Measurements from ENCODE around the gene PTPN21.

Gene PTPN21
- total RNA-seq, result 0.05 to 0.17 reads per million in 2 donors

DNA sequence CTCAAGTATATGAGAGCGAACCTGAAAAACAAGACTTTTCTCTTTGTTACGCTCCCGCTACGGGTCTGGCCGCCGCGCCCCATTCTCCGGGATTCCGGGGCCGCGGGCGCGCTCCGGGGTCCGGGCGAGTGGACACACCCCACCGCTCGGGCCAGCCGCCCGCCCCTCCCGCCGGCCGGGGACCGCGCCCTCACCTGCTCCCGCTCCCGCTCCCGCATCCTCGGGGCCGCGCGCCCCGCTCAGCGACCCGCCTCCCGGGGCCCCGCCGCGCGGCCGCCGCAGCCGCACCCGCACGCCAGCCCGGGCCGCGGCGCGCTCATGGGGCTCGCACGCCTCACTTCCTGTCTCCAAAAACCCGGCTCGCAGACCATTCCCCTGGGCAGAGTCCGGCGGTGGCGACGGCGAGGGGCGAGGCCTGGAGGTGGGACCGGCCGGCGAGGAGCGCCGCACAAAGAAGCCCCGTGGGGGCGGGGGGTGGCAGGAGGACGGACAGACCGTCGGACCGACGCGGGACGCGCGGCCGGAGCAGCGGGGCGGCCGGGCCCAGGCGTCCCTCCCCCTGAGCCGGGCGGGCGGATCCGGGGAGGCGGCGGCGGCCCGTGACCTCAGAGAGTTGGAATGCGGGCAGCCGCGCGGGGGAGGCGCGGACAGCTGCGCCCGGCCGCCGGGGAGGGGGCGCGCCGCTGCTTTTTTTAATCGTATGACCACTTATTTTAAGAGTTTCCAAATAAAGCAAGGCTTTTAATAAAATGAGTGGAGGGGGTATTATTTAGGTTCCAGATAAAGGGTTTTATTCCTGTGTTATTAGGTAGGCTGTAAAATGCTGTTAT lies at the start of gene PTPN21:
TSS of gene PTPN21 (minus strand) at position 551 of the 830 bp plus-strand sequence. CDS start 4,590 bp downstream, outside the sequence.
- DNase-seq, result no peak

DNA sequence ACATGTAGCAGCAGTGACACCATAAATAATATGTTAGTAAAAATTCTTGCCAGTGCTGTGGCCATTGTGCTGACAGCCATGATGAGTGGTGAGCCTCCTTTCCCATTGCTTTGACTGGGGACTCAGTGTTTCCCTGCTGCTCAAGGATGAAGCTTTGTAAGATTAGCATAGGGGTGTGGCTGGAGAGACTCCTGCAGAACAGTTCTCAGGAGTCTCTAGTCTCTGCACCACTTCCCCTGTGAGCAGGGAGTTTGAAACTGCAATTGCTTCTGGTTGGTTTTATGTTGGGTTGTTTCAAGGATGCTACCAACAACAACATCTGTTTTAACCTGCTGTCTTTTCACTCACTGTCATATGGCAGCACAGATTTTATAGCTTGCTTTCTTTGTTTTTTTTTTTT lies 49.4 kb upstream of the PTPN21 start:
- no peak for DNase-seq

DNA sequence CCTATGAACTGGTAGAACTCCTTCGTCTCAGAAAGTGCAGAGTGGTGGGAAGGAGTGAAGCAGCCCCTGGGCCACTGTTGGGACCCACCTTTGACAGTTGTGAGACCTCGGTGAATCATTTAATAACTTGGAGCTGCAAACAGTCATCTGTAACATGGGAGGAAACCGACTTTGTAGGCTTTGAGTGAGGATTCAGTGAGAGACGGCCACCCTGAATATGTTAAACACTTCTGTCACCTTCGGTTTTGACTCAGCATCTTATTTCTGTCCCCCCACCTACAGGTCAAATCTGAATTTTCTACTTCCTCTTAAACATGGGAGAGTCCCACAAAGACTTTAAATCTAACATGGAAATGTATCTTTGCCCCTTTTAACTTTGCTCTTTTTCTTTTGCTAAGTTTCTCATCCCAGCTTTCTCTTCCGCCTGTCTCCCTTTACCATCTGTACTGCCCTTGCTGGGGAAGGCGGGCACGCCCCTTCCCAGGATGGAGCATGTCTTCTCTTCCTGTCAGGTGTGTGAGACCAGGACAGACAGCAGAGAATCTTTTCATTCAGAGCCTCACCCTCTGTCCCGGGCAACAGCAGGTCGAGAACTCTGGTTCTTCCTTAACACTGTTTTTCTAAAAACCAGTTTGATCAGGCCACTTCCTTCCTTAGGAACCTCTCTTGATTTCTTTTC lies 45.1 kb upstream of the PTPN21 start:
- DNase-seq, result no peak

DNA sequence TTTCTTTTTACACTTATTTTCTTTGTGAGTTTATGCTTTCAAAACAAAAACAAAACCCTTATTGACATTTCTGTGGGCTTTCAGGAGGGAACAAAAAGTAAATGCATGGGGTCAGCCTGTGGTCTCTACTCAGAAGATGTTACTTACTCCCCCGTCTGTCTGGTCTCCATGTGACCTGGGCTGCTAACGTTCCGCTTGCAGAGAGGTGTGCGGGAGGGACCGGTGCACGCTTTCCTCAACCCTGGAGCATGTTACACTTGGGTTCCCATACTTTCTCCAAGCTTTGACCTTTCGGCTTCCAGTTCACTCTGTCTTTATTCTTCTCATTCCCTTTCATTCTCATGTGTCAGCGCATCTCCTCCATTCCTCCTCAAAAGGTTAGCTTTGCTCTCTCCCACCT lies 44.5 kb upstream of the PTPN21 start:
- DNase-seq, result no peak

DNA sequence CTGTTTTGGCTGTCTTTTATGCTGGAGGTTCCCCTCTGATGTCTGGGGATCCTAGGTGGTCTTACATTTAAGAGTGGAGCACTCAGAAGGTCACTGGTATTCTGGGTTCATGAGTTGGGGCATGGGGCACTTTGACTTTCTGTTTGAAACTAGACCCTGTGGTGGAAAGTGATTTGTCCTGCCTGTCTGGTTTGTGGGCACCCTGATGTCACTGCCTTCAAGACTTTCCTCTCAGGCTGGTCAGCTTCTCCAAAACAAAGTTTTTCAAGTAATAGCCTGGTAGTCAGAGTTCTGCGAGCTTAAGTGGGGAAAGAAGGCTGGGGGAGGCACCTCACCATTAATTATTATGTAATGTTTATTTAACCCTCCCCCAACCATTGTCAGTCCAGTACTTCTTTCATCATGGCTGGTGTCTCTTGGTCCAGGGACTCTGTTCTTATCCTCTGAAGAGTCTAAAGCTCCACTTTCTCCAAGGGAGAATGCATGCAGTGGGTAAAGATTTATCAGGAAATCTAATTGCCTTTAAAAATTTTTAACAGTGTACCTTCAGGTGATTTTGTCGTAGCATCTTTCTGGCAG lies 43.4 kb upstream of the PTPN21 start:
- no peak for DNase-seq

DNA sequence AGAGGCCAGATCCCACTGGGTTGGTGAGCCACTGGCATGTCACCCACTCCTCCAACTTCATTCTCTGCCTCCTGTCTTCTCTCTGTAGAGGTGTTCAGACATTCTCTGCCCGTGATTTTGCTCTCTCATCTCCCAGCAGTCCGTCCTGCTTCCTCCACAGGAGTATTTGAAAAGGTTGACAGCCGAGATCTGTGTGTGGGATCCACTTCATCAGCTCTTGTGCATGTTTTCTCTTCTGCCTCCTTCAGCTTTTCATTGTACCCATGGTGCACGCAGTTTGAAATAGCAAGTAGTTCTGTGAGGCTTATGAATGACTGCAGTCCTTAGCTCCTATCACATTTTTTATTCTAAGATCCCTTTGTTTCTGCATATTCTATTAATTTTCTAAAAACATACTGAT lies 42.8 kb upstream of the PTPN21 start:
- no peak for DNase-seq

DNA sequence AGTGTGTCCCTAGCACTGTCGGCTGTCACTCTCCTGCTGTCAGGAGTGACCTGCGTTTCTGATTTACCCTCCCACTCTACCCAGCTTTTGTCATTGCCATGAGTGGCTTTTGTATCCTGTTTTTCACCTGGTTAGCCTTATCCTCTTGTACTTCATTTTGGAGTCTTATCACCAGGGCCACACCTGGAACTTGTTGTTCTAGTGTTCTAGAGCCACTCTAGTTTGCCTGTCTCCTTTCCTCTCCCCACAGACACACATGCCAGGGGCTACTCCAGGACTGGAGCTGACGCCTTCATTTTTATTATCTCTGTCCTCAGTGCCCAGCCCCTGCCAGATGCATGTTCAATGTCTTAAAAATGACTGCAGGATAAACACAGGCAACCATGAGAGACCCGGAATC lies 42.2 kb upstream of the PTPN21 start:
- no peak for DNase-seq

DNA sequence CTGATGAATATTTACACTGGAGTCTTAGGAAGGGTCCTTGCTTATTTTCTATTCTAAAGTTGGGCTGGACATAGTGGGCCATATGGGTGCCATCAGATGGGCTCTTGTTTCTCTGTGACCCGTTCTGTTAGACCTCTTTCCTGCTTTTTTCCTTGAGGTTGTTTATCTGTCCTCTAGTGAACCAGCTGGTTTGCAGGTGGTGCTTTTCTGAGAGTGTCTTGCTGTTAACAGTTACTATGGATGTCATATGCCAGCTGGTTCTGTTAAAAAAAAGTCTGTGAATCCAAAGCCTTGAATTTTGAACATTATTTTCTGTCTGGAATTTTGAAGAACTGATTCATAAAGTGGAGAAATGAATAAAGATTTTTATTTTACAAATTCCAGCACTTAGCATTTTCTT lies 37.2 kb upstream of the PTPN21 start:
- DNase-seq, result no peak

DNA sequence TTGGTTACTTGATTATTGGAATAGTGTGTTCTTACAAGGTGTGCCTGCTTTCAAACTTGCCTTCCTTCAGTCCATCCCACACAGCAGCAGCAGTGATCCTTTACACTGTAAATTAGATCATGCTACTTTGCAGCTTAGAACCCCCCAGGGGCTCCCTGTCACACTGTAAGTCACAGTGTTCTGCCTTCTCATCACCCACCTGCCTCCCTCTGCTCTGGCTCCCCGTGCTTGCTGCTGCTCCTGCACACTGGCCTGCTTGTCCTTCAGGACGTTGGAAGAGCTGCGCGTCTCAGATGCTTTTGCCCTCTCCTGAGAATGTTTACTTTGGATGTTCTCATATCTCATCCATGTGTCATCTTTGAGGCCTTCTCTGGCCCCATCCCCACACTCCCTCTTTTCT lies 35.4 kb upstream of the PTPN21 start:
- no peak for DNase-seq

DNA sequence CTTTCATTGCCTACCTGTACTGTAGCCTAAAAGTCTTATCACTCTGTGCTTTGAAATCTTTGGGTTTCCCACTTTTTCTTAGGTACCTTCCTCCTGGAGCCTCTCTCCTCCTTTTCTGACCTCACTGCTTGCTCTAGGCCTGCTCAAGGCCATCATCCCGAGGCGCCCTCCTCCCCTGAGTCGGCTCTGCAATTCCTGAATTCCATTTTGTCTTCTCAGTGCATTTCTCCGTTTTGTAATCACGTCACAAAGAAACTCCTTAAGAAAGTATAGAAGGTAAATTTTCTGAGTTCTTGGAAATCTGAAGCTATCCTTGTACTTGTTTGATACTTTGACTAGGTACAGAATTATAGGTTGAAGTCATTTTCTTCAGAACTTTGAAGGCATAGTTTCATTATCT lies 33.3 kb upstream of the PTPN21 start:
- DNase-seq, result no peak

DNA sequence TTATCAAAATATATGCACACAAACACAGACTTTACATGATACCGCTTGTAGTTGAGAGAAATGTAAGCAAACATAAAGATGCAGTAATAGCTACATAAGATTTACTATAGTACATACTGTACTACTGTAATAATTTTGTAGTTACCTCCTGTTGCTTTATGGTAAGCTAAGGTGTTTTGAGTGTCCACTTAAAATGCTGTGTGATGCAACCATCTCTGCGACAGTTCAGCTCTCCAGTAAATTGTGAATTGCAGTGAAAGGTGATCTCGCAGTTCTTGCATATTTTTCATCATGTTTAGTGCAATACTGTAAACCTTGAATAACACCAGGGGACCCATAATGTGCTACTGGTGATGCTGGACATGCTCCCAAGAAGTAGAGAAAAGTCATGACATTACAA lies 29.6 kb upstream of the PTPN21 start:
- DNase-seq, result no peak

DNA sequence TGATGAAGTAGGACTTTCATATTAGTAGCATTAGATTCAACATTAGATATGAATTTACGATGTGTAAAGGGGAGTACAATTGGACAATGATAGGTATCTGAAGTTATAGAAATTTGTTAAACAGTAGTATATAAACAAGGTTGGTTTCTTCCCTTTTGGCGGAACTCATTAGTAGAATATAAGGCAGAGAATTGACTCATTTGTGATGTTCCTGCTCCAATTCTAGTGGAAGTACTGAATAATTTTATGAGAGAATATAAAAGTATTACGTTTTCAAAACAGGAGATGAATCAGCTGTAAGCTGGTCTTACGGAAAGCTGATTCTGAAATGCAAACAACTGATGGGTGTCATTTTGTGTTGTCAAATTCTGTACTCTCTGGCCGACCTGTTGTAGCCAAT lies 21.4 kb upstream of the PTPN21 start:
- no peak for DNase-seq

DNA sequence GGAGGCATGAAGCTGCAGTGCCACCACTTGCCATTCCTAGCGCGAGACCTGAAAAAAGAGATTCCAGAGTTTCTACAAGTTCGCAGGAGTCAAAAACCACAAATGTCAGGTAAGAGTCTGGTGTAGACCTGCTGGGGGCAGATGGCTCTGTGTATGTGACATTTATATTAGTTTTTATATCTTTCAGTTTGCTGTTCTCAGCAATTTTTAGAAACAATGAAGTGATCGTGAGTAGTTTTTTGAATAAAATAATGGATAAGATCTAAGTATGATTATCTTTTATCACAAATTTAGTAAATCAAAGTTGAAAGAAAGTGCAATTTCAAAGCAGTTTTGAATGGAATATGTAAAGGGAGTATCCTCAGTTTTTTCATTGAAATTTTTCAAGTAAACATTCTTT lies 17.3 kb upstream of the PTPN21 start:
- DNase-seq, result no peak

DNA sequence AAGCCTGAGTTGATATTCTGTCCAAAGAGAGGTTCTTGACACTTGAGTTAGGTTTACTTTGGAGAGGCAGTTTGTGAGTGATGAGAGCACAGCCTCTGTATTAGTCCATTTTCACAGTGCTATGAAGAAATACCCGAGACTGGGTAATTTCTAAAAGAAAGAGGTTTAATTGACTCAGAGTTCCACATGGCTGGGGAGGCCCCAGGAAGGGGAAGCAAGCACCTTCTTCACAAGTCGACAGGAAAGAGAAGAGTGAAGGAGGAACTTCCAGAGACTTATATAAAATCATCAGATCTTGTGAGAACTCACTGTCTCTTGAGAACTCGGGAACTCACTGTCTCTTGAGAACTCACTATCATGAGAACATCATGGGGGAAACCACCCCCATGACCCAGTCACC lies 13.4 kb upstream of the PTPN21 start:
- no peak for DNase-seq

DNA sequence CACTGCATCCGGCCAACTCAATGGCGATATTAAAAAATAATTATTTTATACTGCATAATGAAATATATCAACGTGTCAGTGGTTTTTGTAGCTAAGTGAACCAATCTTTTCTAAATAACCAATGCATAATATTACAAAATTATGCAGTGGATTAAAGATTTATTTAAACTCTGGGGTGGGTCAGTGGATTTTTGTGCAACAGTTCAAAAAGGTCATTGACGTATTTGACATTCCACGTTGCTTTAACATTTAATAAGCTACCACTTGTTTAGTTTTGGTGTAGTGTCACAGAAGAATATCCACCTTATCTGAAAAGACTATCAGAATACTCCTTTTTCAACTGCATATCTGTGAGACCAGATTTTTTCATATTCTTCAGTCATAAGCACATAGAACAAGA lies 10.6 kb upstream of the PTPN21 start:
- no peak for DNase-seq

DNA sequence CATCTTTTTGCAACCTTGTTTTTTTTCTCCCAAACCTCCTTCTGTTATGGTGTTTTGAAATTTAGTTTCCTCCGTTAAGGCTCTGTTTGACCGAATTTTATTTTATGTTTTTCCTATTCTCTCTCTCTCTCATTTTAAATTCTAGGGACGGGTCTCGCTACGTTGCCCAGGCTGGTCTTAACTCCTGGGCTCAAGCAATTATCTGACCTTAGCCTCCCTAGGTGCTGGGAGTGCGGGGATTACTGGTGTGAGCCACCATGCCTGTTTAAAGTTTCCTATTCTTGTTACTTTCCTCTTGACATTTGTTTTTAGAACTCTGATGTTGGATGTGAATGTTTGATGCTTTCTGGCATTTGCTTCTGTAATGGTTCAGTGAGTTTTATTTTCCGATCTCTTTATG lies 9.0 kb upstream of the PTPN21 start:
- no peak for DNase-seq

DNA sequence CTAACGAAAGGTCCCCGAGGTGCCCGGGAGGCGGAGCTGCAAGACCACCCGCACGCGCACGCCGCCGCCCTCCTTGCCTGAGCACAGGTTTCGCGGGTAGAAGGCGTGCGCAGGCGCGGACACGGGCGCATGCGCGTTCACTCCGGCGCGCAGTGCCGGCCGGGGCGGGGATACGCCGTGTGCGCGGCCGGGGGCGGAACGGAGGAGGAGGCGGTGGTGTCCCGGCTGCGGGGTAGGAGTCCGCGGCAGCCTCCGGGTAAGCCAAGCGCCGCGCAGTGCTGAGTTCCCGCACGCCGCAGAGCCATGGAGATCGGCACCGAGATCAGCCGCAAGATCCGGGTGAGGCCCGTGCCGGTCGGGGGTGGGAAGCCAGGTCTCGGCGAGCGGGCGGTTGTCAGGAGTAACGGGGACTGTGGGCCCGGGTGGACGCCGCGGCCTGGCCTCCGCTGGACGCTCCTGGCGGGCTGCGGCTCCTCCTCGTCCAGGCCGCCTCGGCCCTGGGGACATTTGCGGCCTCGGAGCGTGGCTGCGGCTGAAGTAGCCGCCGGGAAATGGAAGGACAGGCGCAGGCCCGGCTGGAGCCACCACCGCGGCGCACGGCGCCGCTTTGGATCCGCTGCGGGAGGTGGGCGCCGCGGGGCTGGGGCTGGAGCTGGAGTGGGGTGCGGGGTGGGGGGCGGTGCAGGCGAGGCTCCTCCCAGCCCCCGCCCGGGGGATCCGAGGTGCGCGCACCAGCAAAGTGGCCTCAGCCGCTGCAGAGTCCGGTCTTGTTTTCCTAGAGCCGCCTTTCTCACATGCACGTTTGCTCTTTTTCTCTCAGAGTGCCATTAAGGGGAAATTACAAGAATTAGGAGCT lies 8.3 kb upstream of the PTPN21 start, which contains the start of gene ZC3H14:
TSS of gene ZC3H14 (plus strand) at position 207 of the 856 bp plus-strand sequence. CDS start at position 304, 97 bp downstream.
- peak; percentile 79 for DNase-seq

DNA sequence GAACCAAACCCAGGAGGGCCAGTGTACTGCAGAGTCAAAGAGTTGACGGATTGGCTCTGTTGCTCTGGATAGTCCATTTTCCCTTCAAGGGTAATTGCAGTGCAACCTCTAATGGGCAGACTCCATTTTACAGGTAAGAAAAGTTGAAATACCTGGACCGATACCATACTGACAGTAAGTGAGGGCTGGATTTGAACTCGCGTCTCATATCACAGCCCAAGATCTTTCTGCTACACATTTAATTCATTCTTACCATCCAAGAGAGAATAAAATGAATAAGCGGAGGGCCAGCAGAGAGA lies 7.7 kb upstream of the PTPN21 start:
- DNase-seq, result no peak

DNA sequence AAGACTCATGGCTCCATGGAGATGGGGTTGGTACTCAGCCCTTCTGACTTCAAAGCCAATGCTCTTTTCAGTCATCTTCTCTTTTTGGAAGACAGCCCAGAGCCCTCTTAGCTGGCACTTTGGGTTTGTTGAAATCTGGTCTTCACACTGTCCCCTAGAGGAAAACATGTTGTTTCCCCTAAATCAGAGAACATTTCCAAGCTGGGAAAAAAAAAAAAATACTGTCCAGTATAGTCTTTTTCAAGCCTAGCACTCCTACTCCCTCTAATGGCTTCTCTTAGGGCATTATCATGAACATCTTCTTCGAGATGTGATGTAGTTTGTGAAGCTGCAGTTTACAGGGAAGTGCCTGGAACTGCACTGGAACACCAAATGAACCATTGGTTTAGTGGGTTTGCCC lies 5.0 kb upstream of the PTPN21 start:
- no peak for DNase-seq

DNA sequence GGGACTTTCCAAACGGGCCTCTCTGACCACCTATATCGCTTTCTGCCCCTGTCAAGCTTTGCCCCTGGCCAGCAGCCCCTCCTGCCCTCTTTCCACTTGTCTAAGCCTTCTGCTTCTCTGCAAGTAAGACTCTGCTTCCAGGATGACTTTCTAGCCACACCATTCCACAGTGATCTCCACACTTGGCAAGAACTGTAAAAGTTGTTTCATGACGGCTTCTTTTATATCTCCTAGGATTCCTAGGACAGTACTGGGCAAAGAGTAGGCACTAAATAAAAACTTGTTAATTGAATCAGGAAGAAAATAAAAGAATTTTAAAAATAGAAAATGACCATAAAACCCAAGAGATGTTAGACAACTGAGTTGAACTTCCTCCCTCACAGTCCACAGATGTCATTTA lies 1.8 kb upstream of the PTPN21 start:
- DNase-seq, result no peak

DNA sequence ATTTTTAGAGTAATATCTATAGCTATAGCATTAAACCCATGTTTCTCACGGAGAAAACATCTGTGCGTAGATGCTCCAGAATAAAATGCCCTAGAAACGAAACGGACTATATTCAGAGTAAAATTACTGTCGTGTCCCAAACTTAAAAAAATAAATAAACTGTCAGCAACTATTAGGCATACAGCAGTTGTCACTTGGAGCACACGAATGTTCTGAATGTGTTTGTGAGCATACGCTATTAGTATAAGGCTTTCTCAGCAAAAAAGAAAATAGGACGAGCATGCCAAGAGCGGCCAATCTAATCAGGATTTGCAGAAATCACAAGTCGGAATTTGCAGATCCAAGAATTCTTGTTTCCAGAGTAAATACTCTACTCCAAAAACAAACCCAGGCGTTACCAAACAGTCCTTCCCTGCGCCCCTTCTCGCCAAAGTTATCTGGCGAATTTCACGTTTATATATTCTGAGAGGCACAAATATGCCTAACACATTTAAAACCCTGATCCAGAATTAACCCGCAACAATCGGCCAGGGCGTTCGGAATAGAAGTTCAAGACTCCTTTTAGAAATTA lies 836 bp downstream of the PTPN21 start:
- no peak for DNase-seq

DNA sequence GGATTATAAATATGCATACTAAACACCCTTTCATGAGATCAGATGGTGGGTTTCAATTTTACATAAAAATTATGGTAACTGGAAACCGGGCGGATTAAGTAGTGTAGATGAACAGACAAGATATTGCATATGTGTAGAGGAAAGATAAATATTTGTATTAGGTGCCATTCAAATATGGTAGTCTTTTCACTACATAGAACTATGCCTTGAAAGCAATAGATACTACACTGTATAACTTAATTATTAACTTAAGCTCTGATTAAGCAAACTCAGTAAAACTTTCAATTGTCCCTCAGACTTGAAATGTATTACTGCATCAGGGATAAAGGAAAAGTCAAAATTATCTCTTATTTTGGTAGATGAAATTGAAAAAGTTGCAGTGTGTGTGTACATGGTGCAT lies 1.9 kb downstream of the PTPN21 start:
- no peak for DNase-seq

DNA sequence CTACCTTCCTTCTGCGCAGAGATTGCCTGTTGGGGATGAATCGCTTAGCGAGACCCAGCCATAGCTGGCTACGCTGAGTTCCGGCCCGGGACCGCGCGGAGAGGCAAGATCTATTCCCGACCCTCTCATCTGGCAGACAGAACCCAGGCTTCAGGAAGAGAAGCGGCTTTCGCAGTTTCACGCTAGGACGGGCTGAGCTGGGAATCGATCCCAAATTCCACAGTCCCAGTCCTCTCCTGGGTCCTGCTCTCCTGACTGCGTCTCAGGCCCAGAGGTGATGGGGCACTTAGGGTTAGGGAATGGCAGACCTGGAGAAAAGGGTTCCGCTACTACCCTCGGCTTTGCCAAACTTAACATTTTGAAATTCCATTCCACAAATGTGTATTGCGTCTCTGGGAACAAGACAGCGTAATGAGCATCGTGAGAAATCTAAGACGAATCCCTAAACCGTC lies 2.8 kb downstream of the PTPN21 start:
- DNase-seq, result no peak
